NCI-H526 treated with DMSO at 0.1 percent for 48 hours (cell line): ENCODE data around the gene PLEKHG4B.

Experiments
- DNase-seq: peaks from one replicate; lab custom pipeline; 2025; lab: John Stamatoyannopoulos, UW

The PLEKHG4B gene

DNA sequence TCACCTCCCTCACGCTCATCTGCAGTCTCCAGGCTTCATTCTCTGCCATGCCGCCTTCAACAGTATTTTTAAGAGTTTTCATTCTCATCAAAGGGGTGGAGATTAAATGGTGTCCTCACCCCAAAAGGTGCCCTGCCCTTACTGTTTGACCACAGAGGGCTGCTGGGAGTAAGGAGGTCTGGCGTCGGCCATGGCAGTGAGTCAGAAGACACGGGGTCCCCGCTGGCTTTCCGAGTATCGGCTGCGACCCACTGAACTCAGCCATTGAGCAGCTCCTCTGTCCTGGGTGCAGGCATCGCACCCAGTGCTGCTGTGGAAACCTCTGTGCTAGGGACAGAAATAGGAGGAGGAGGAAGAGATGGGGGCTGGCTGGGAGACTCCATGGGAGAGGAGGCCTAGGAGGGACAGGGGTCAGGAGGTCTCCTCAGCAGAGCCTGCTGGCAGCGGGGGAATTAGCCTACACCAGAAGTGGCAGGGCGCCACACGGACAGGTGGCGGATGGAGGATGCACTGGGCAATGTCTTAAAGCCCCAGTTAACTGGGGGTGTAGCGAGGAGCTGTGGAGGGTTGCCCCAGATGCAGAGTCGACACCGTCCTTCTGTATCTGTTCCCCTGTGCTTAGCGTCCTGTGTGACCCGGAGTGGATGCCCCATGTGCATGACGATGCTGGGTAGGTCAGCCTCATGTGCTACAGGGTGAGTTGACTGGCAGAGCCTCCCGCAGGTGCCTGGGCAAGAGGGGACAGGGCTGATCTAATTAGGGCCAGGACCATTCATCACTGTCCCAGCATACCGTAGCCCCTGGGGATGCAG is 15.4 kb upstream of the PLEKHG4B start:
- DNase-seq, result no peak

DNA sequence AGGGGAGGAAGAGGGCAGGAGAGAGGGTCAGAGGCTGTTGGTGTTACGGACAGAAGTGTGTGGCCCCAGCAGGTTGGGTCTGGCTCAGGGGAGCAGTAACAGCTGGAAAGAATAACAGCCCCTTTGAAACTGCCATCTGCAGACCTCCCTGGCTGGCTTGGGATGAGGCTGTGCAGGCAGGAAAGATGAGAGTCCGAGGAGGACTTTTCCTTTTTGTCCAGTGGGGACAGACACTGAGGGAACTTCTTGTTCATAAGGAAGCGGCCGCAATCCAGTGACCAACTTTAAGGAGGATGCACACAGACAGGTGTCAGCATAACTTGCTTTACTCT is 14.8 kb upstream of the PLEKHG4B start:
- DNase-seq, result no peak

DNA sequence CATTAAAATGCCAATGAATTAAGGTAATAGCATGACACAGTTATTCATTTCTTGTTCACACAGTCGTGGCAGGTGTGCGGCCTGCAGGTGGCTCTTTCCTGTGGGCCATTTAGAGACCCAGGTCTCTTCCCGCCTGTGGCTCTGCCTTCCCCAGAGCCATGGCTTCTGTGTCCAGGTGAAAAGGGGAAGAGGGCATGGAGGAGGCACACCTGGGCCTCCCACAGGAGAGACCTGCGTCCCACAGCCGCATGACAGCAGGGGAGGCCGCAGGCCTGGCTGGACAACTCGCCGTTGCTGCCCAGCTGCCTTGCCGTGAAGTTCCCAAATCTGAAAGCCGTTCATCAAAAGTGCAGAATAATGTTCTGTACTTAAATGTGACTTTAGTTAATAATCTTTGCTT is 14.4 kb upstream of the PLEKHG4B start:
- no peak for DNase-seq

- DNase-seq, result peak; percentile 33
Observed at GRCh38 chr5:77957-78804, 13.8 kb upstream of the PLEKHG4B start.

- no peak for DNase-seq
Observed at GRCh38 chr5:78805-79149, 13.2 kb upstream of the PLEKHG4B start.

- no peak for DNase-seq
Observed at GRCh38 chr5:79263-79662, 12.7 kb upstream of the PLEKHG4B start.

- DNase-seq, result no peak
Observed at GRCh38 chr5:79821-80220, 12.1 kb upstream of the PLEKHG4B start.

GRCh38 chr5:81391-82021 is 10.5 kb upstream of the PLEKHG4B start:
- DNase-seq, result no peak

DNA sequence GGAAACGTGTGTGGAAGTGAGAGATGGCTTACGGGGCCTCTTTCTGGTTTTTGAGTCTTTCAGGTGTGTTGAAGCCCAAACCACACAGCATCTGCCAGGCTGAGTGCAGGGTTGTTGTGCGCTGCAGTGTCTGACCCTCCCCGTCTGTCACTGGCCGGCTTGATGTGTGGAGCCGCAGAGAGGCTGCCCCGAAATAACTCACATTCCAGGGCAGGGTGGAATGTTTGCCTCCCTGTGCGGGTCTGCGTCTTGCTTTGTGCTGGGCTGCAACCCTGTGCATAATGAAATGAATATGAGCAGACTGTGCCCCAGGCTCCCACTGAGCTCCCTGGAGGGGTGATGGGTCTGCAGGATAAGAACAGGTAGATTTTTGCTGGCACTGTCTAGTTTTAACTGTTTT is 9.9 kb upstream of the PLEKHG4B start:
- DNase-seq, result no peak

- no peak for DNase-seq
Observed at GRCh38 chr5:82570-82969, 9.4 kb upstream of the PLEKHG4B start.

GRCh38 chr5:83029-83428 is 8.9 kb upstream of the PLEKHG4B start:
- no peak for DNase-seq

GRCh38 chr5:85334-85995 is 6.5 kb upstream of the PLEKHG4B start:
- DNase-seq, result no peak

- DNase-seq, result no peak
Observed at GRCh38 chr5:89337-90286, 2.4 kb upstream of the PLEKHG4B start.

- DNase-seq, result no peak
Observed at GRCh38 chr5:90590-91547, 1.1 kb upstream of the PLEKHG4B start.

- DNase-seq, result peak; percentile 5
Observed at GRCh38 chr5:92401-93220, 643 bp downstream of the PLEKHG4B start.

- DNase-seq, result no peak
Observed at GRCh38 chr5:93221-93980, 1.4 kb downstream of the PLEKHG4B start.

DNA sequence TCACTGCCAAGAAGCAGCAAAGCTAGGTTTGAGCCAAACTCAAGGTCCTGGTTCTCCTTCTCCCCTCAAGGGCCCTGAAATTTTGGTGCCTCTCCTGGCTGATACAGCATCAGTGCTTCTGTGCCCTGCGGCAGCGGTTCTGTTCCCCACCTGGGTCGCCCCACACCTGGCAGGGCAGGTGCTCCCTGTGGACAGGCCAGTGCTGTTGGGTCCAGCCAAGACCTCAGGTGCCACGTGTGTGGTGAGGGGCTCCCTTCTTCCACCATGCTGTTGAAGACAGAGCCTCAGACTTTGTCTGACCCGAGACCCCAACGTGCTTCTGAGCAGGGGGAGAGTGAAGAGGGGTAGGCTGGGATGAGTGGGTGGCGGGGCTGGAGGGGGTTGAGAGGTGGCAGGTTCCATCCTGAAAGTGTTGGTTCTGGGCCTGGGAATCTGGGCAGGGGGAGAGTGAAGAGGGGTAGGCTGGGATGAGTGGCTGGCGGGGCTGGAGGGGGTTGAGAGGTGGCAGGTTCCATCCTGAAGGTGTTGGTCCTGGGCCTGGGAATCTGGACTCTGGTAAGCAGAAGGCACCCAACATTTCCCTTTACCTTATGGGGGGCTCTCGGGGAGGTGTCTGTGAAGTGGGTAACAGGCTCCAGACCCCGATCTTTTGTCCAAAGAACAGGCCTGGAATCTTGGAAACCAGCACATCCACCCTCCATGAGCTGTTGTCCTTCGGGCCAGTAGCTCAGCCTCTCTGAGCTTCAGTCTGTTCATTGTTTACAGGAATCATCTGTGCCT is 2.3 kb downstream of the PLEKHG4B start:
- no peak for DNase-seq
